Upper lobe of left lung (tissue), 6 donors: ENCODE results near the gene TPCN1. TPM values are rescaled to one million over a fixed set of nuclear protein-coding genes. Genes with fewer than 3 reads are reported as not detected.

Experiments used
- ATAC-seq, 2 donors: fragments of 200-7000 bp; cut with Tn5 transposase; one replicate each; pipeline ENCODE4 v1.9.1; 2022; ENCODE audit warnings: mild to moderate bottlenecking in 2 of 2, moderate library complexity in 2 of 2; ENCODE audit not compliant: low FRiP score in 2 of 2
- DNase-seq, 2 donors: peaks; one replicate each; pipeline ENCODE4 v3.0.0-alpha.2; 2019 to 2020
- H3K27ac ChIP-seq, 4 donors: fragments of 200-600 bp; sonication (generic); one replicate each; pipeline ENCODE4 v1.5.1; 2016 to 2019
- H3K27me3 ChIP-seq, 4 donors: fragments of 200-600 bp; sonication (generic); one replicate each; pipeline ENCODE4 v1.5.1; 2017 to 2019
- H3K36me3 ChIP-seq, 4 donors: fragments of 200-600 bp; sonication (generic); one replicate each; pipeline ENCODE4 v1.5.1; 2016 to 2019
- H3K4me1 ChIP-seq, 4 donors: fragments of 200-600 bp; sonication (generic); one replicate each; pipeline ENCODE4 v1.5.1; 2018 to 2019
- H3K4me3 ChIP-seq, 4 donors: fragments of 200-600 bp; sonication (generic); one replicate each; pipeline ENCODE4 v1.5.1; 2017 to 2019; ENCODE audit warnings: mild to moderate bottlenecking in 2 of 4, moderate library complexity in 1 of 4
- H3K9me3 ChIP-seq, 4 donors: fragments of 200-600 bp; sonication (generic); one replicate each; pipeline ENCODE4 v1.5.1; 2018 to 2019
- CTCF ChIP-seq, 6 experiments: fragments of 450-650 bp in 4 of 6; fragments of 200-600 bp in 2 of 6; sonication (generic) in 2 of 6; IDR thresholded peaks; one replicate each; pipeline ENCODE4 v1.5.1; 2016 to 2019; ENCODE audit warnings: antibody characterized with exemption in 6 of 6
- EP300 ChIP-seq, 4 donors: sonication (generic); formaldehyde crosslinking; IDR thresholded peaks; one replicate each; pipeline ENCODE4 v1.5.1; 2017; ENCODE audit warnings: antibody characterized with exemption in 4 of 4, control low read depth in 2 of 4
- POLR2A ChIP-seq, 4 donors: fragments of 450-650 bp; IDR thresholded peaks; one replicate each; pipeline ENCODE4 v1.5.1; 2016 to 2017; ENCODE audit warnings: antibody characterized with exemption in 4 of 4, mild to moderate bottlenecking in 2 of 4
- POLR2AphosphoS5 ChIP-seq, 2 donors: sonication (generic); formaldehyde crosslinking; IDR thresholded peaks; one replicate each; pipeline ENCODE4 v1.5.1; 2017; ENCODE audit warnings: antibody characterized with exemption in 2 of 2
- WGBS, 2 donors: methylation state at CpG; one replicate each; pipeline ENCODE4 v1.1.5; 2017 to 2018; 5-methylcytosine and 5-hydroxymethylcytosine counted together
- total RNA-seq, 6 donors: library from RNA; depleted of rRNA in 4 of 6; stranded (reverse); fragments of >200 nt in 4 of 6; gene quantifications; one replicate each; pipeline versions ENCODE4 v1.1.0 to v1.2.1, GENCODE V29; 2016 to 2021
- donor health status: DM: no; HTN: no; CAD: no; lungs with moderate emphysema.
- donor health status: DM: no; HTN: yes; CAD: no; lungs with severe emphysema.

TPCN1 gene
- total RNA-seq, 6 donors from 2014 or later = 36.6 to 193 (median 52.2) TPM

- Histone ChIP-seq H3K9me3 (no peaks in the 10 kb centered on the region), H3K27ac (no peak overlapping the region), H3K4me3 (no peak overlapping the region), H3K36me3 (peaks cover 14 to 86% (median 47%) of the 10 kb centered on the region in 4 donors), H3K27me3 (no peaks in the 10 kb centered on the region), H3K4me1 (peaks cover 11 to 24% (median 19%) of the 10 kb centered on the region in 4 donors)
- ATAC-seq (no peak), DNase-seq (no peak)
- 93 to 95% methylated on average over 8 of the region's 8 CpGs for WGBS, 2 donors
- TF ChIP-seq POLR2A (IDR thresholded peaks at IDR 0.05) = no peak
- no peak for TF ChIP-seq CTCF (IDR thresholded peaks at IDR 0.05)
These were observed 81.2 kb downstream of the TPCN1 start for GRCh38 chr12:113302466-113302865.

- DNase-seq = no peak
- no peak for TF ChIP-seq CTCF (IDR thresholded peaks at IDR 0.05)
- no peak for TF ChIP-seq POLR2AphosphoS5 (IDR thresholded peaks at IDR 0.05)
- no peak for TF ChIP-seq EP300 (IDR thresholded peaks at IDR 0.05)
- TF ChIP-seq POLR2A (IDR thresholded peaks at IDR 0.05) = no peak
These were observed 81.8 kb downstream of the TPCN1 start for GRCh38 chr12:113302886-113303640.

GRCh38 chr12:113305281-113305856 lies 84.1 kb downstream of the TPCN1 start:
- H3K27ac ChIP-seq = no peak overlapping the region
- H3K36me3 ChIP-seq = peaks cover 25 to 88% (median 61%) of the 10 kb centered on the region in 4 donors
- ATAC-seq (no peak), DNase-seq (no peak)
- no peaks in the 10 kb centered on the region for H3K9me3 ChIP-seq
- no peaks in the 10 kb centered on the region for H3K27me3 ChIP-seq
- no peaks in the 10 kb centered on the region for H3K4me1 ChIP-seq
- TF ChIP-seq POLR2AphosphoS5 (IDR thresholded peaks at IDR 0.05) = no peak
- no peak for TF ChIP-seq POLR2A (IDR thresholded peaks at IDR 0.05)
- TF ChIP-seq EP300 (IDR thresholded peaks at IDR 0.05) = no peak
- TF ChIP-seq CTCF (IDR thresholded peaks at IDR 0.05) = no peak
- H3K4me3 ChIP-seq = no peak overlapping the region
- 97 to 98% methylated on average over 10 to 11 of the region's 11 CpGs for WGBS, 2 donors

More at GRCh38 chr12:113302886-113303640, 81.8 kb downstream of the TPCN1 start:
- Histone ChIP-seq H3K27ac (no peak overlapping the region), H3K4me3 (no peak overlapping the region), H3K36me3 (peaks cover 18 to 86% (median 49%) of the 10 kb centered on the region in 4 donors), H3K9me3 (no peaks in the 10 kb centered on the region), H3K27me3 (no peaks in the 10 kb centered on the region), H3K4me1 (peaks cover 11 to 20% (median 17%) of the 10 kb centered on the region in 4 donors)
- ATAC-seq = no peak
- WGBS, 2 donors = 65 to 68% methylated on average over 19 of the region's 19 CpGs

GRCh38 chr12:113306382-113306781 lies 85.1 kb downstream of the TPCN1 start:
- Histone ChIP-seq H3K9me3 (no peaks in the 10 kb centered on the region), H3K36me3 (peaks cover 25 to 96% (median 69%) of the 10 kb centered on the region in 4 donors), H3K27ac (no peak overlapping the region), H3K27me3 (no peaks in the 10 kb centered on the region), H3K4me1 (no peaks in the 10 kb centered on the region), H3K4me3 (no peak overlapping the region)
- ATAC-seq = no peak
- TF ChIP-seq CTCF (IDR thresholded peaks at IDR 0.05) = no peak
- TF ChIP-seq POLR2A (IDR thresholded peaks at IDR 0.05) = no peak
- no peak for TF ChIP-seq POLR2AphosphoS5 (IDR thresholded peaks at IDR 0.05)
- TF ChIP-seq EP300 (IDR thresholded peaks at IDR 0.05) = no peak
- 94 to 96% methylated on average over 11 of the region's 11 CpGs for WGBS, 2 donors
- DNase-seq = no peak
